ENCODE data around the gene PTPRK.

The PTPRK gene

DNA sequence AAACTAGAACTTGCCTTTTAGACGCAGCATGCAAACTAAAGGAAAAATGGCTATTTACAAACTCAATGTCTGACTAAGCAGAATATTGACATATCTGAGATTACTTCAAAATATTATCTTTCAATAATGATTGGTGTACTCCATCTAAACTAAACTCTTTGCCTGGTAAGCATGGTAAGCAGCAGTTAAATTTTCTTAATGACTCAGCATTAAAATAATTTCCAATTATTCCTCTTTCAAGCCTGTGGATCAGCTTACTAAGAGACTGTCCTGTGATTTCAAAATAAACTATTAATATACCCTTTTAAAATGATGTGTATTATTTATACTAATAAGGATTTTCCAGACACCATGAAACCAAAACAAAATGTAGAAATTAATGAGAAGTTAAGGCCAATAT, 392.7 kb downstream of the PTPRK start:
- H3K36me3 ChIP-seq, result no peaks in the 10 kb centered on the region
- H3K9me3 ChIP-seq (ENCODE audit: severe bottlenecking), result no peaks in the 10 kb centered on the region
- H3K27ac ChIP-seq, result no peak overlapping the region
- no peak for DNase-seq
- TF ChIP-seq, protein P1, sequence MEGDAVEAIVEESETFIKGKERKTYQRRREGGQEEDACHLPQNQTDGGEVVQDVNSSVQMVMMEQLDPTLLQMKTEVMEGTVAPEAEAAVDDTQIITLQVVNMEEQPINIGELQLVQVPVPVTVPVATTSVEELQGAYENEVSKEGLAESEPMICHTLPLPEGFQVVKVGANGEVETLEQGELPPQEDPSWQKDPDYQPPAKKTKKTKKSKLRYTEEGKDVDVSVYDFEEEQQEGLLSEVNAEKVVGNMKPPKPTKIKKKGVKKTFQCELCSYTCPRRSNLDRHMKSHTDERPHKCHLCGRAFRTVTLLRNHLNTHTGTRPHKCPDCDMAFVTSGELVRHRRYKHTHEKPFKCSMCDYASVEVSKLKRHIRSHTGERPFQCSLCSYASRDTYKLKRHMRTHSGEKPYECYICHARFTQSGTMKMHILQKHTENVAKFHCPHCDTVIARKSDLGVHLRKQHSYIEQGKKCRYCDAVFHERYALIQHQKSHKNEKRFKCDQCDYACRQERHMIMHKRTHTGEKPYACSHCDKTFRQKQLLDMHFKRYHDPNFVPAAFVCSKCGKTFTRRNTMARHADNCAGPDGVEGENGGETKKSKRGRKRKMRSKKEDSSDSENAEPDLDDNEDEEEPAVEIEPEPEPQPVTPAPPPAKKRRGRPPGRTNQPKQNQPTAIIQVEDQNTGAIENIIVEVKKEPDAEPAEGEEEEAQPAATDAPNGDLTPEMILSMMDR (IDR thresholded peaks at IDR 0.05; ENCODE audit: low read depth, low read length), result no peak
- no peak overlapping the region for H3K4me3 ChIP-seq (ENCODE audit: low read depth, low read length)
- no peaks in the 10 kb centered on the region for H3K27me3 ChIP-seq (ENCODE audit: insufficient read depth, low read depth, severe bottlenecking)

DNA sequence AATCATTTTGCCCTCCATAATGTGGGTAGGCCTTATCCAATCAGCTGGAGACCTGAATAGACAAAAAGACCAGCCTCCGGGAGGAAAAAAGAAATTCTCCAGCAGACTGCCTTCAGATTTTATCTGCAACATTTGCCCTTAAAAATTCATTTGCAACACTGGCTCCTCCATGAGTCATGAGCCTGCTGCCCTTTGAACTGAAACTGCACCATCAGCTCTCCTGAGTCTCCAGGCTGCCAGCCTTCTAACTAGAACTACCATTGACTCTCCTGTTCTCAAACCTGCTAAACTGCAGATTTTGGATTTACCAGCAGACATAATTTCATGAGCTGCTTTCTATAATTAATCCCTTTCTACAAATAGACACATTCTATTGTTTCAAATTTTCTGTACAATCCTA, 395.7 kb downstream of the PTPRK start:
- Histone ChIP-seq H3K27me3 (ENCODE audit: insufficient read depth, low read depth, severe bottlenecking) (no peaks in the 10 kb centered on the region), H3K4me3 (ENCODE audit: low read depth, low read length) (no peak overlapping the region), H3K9me3 (ENCODE audit: severe bottlenecking) (no peaks in the 10 kb centered on the region), H3K27ac (no peak overlapping the region), H3K36me3 (no peaks in the 10 kb centered on the region)
- no peak for DNase-seq
- TF ChIP-seq, protein P1 (IDR thresholded peaks at IDR 0.05; ENCODE audit: low read depth, low read length), result no peak

DNA sequence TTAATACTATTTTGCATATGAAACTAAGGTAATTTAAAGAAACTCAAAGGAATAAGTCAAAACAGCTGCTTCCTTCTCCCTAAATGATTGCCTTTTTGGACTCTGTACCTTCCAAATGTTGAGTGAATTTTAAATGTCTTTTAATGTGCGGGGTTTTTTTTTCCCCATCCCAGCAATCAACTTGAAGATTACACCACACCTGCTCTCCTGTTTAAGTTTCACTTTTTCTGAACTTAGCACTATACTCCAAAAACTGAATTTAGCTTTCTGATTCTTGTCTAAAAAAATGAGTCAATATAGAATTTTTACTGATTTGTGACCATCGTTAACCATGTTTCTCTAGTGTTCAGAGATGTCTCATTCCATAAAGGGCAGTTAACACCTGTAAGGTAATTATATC, 398.8 kb downstream of the PTPRK start:
- H3K4me3 ChIP-seq (ENCODE audit: low read depth, low read length), result no peak overlapping the region
- no peaks in the 10 kb centered on the region for H3K36me3 ChIP-seq
- no peaks in the 10 kb centered on the region for H3K27me3 ChIP-seq (ENCODE audit: insufficient read depth, low read depth, severe bottlenecking)
- TF ChIP-seq, protein P1 (IDR thresholded peaks at IDR 0.05; ENCODE audit: low read depth, low read length), result no peak
- no peak for DNase-seq
- H3K27ac ChIP-seq, result no peak overlapping the region
- H3K9me3 ChIP-seq (ENCODE audit: severe bottlenecking), result no peaks in the 10 kb centered on the region

DNA sequence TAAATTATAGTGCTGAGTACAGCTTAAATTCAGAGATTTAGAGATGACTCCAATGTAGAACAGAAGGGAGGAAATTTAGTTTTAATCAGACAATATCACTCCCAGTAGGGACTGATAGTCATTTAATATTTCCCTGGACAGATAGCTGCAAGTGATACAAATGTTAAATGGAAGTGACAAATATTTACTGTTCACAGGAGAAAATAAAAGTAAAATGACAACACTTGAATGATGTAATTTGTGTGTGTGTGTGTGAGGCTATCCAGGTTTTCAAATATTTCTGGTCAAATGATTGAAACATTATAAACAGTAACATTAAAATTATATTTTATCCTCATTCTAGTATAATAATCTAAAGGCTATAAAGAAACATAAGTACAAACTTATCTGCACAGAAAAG, 399.2 kb downstream of the PTPRK start:
- no peak for DNase-seq
- TF ChIP-seq, protein P1 (IDR thresholded peaks at IDR 0.05; ENCODE audit: low read depth, low read length), result no peak
- Histone ChIP-seq H3K27ac (no peak overlapping the region), H3K27me3 (ENCODE audit: insufficient read depth, low read depth, severe bottlenecking) (no peaks in the 10 kb centered on the region), H3K9me3 (ENCODE audit: severe bottlenecking) (no peaks in the 10 kb centered on the region), H3K36me3 (no peaks in the 10 kb centered on the region), H3K4me3 (ENCODE audit: low read depth, low read length) (no peak overlapping the region)

DNA sequence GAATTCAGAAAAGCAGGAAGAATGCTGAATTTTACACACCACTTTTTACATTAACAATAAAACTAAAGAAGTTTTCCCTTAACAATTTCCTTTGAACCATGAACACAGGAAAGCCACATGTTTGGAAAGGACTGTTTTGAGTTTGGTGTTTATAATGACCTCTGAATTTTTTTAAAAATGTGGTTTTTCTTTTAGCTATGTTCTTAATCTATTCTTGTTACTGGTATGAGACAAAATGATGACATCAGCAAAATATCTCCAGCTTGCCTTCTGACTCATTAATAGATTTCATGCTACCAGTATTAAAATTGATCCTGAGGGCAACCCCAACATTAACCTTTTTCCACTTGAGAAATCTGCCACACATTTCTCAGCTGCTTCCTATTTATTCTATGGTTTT, 402.0 kb downstream of the PTPRK start:
- TF ChIP-seq, protein P1 (IDR thresholded peaks at IDR 0.05; ENCODE audit: low read depth, low read length), result no peak
- H3K27me3 ChIP-seq (ENCODE audit: insufficient read depth, low read depth, severe bottlenecking), result no peaks in the 10 kb centered on the region
- H3K27ac ChIP-seq, result no peak overlapping the region
- no peaks in the 10 kb centered on the region for H3K9me3 ChIP-seq (ENCODE audit: severe bottlenecking)
- no peaks in the 10 kb centered on the region for H3K36me3 ChIP-seq
- DNase-seq, result no peak
- no peak overlapping the region for H3K4me3 ChIP-seq (ENCODE audit: low read depth, low read length)

DNA sequence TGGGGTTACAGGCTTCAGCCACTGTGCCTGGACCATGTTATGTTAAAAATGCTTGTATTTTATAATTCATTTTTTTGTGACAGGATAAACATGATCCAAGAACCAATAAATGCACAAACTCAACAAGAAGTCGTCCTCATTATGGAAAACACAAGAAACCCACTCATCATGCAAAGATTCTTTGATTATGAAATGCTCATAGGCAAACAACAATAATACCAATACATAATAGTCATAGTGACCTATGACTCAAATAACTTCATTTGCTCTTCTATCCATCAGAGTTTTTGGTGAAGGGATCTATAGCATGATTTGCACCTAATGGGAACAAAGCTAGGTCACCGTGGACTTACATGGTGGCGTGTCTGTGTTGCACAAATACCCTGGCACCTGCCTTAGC, 402.5 kb downstream of the PTPRK start:
- Histone ChIP-seq H3K9me3 (ENCODE audit: severe bottlenecking) (no peaks in the 10 kb centered on the region), H3K27ac (no peak overlapping the region), H3K4me3 (ENCODE audit: low read depth, low read length) (no peak overlapping the region), H3K36me3 (no peaks in the 10 kb centered on the region), H3K27me3 (ENCODE audit: insufficient read depth, low read depth, severe bottlenecking) (no peaks in the 10 kb centered on the region)
- DNase-seq, result no peak
- TF ChIP-seq, protein P1 (IDR thresholded peaks at IDR 0.05; ENCODE audit: low read depth, low read length), result no peak
